Hypothalamus (tissue), 51 donors: ENCODE data around the gene CLDN3.
"Not testable (repeated sequence)": the region's sequence is repeated elsewhere in the genome, so short reads cannot be mapped to it uniquely, and the experiment has no call there.

ENCODE experiments used
- DNase-seq, 51 donors: peaks; one replicate each; lab custom pipeline; 2025; lab: John Stamatoyannopoulos, UW

The CLDN3 gene

DNA sequence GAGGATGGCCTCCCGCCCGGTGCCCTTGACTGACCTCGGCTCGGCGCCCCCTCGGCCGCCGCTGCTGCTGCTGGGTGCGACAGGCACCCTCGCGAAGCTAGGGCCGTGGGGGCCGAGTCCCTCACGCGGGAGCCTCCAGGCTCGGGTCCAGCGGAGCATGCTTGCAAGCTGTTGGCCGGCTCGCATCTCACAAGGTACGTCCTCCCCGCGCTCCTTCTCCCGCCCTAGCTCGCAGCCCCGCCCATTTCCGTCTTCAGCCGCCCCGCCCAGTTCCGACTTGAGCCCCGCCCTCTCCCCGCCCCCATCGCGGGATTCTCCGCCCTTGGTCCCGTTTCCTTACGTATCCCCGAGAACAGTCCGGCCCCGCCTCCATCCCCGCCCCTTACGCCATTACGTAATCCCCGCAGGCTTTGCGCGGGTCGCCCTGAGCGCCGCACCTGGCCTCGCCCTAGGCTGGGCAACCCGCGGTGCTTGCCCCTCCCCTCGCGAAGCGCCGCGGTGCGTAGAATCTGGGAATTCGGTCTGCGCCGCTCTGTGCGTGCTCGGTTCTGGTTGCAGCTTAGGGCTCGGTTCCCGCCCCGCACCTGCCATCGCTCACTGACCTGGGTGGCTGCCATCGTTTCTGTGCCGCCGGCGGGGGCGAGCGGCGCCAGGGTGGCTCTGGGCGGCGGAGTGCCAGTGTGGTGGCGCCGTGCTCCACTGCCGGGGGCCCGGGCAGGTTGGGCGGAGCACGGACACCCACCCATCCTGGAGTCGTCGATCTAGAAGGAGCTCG is 31.3 kb downstream of the CLDN3 start, which contains the start of gene ABHD11:
Gene ABHD11, minus strand, starts transcription at position 191 of the 775 bp plus-strand sequence. Its CDS starts 32 bp downstream, at position 159.
- peak; percentile 56 to 100 (median 96) for DNase-seq

DNA sequence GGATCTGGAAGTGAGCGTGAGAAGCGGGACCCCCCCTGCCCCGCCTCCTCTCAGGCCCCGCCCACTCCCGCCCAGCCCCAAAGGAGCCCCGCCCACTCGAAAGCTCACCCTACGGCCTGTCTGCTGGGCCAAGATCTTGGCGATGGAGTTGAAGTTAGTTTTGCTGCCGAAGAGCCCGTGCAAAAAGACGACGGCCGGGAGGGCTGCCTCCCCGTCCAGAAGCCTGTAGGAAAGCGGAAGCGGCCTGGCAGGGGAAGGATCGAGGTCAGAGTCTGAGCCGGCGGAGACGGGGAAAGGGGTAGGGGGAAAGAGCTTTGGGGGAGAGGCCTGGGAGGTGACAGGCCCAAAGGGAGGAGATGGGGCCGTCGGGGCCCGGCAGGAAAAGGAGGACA is 31.9 kb downstream of the CLDN3 start:
- peak in 33 of 51 donors; percentile 7 to 70 (median 42) for DNase-seq

GRCh38 chr7:73737491-73738219 is 32.4 kb downstream of the CLDN3 start:
- no peak for DNase-seq

DNA sequence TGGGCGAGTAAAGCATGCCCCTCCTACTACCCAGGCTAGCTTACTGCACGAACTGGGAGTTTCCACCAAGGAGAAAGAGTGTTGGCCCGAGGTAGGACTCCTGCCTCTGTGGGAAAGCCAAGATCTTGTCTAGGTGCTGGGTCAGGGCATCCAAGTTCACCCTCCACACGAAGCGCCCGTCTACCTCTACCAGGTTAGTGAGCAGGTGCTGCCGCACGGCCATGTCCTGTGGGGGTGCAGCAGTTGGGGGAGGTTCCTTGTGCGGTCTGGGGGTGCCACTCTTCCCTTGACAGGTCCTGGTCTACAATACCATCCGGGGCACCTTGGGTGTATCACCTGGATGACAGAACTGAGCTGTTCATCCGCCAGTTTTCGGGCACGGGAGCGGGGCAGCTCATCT is 33.2 kb downstream of the CLDN3 start:
- DNase-seq = no peak

DNA sequence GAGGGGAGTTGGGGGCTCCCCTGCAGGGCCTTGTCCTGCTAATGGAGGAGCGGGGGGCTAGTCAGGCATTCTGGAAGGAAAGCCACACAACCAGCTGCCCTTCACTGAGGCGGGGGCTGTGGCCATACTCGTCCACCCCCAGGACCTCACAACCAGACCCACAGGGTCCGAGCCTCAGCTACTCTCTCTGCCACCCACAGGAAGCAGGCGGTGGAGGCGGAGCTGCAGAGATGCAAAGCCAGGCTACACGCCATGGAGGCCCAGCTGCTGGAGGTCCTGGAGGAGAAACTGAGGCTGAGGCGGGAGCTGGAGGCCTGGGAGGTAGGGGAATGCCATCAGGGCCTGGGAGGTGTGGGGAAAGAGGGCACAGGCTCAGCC is 34.6 kb downstream of the CLDN3 start:
- no peak for DNase-seq

DNA sequence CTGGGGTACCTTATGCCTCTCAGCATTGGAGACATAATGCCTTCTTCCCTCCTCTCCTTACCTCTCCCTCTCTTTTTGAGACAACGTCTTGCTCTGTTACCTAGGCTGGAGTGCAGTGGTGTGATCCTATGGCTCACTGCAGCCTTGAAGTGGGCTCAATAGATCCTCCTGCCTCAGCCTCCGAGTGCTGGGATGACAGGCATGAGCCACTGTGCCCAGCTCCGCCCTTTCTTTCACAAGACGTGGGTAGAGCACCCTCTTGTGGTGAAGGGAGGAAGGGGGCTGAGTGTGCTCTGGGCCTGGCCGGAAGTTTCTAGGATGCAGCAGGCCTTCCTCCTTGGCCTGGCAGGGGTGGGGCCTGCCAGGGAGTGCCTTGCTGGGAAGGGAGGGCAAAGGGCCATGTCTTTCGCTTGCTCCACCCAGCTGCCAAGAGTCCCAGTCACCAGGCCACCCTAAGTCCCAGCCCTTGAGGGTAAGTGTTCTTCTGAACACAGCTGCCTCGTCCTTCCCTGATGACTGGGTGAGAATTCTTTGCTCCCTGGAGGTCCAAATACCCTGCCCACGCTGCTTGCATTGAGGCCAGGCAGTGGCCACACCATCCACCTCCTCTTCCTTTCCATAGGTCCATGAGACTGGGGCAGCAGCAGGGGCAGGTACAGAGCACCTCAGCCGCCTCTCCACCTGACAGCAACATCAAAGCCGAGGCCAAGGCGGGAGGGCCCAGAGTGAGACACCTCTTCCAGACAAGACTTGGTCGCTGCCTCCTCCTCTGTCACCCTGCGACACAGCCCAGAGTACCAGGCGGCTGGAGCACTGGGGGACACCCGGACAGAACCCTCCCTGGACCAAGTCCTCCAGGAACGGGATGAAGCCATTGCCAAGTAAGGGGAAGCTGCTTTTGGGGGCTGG is 35.2 kb downstream of the CLDN3 start:
- DNase-seq = peak in 19 of 51 donors; percentile 7 to 41 (median 18)

DNA sequence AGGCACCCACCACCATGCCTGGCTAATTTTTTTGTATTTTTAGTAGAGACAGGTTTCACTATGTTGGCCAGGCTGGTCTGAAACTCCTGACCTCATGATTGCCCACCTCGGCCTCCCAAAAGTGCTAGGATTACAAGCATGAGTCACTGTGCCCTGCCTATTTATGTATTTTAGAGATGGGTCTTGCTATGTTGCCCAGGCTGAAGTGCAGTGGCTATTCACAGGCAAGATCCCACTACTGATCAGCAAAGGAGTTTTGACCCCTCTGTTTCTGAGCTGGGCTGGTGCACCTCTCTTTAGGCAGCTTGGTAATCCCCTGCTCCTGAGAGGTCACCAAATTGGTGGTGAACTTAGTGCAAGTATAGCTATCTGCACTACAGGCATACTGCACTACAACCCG is 37.7 kb downstream of the CLDN3 start:
- DNase-seq = no peak

DNA sequence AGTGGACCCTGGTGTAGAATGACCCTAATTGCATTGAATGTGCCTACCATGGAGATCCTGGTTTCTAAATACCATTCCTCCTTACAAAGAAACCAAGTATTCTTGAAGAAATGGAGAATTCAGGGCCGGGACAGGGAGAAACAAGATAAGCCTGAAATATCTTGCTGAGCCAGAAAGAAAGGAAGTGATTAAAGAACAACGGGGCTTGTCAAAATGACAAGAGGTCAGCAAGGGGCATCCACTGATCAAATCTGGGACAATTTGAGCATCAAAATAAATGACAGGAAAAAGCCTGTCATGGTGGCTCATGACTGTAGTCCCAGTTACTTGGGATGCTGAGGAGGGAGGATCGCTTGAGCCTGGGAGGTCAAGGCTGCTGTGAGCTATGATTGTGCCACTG is 39.6 kb downstream of the CLDN3 start:
- no peak for DNase-seq

DNA sequence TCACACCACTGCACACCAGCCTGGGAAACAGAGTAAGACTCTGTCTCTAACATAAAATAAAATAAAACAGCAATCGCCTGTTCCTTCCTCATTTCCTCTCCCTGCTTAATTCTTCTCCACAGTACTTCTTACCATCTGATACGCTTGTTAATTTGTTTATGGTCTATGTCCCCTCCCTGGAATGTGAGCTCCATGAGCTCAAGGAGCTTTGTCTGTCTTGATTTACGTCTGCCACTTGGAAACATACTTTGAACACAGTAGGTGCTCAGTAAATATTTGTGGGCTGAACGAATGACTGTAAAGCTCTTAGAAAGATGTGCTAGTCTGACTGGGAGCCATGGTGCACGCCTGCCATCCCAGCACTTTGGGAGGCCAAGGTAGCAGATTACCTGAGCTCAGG is 41.5 kb downstream of the CLDN3 start:
- no peak for DNase-seq

DNA sequence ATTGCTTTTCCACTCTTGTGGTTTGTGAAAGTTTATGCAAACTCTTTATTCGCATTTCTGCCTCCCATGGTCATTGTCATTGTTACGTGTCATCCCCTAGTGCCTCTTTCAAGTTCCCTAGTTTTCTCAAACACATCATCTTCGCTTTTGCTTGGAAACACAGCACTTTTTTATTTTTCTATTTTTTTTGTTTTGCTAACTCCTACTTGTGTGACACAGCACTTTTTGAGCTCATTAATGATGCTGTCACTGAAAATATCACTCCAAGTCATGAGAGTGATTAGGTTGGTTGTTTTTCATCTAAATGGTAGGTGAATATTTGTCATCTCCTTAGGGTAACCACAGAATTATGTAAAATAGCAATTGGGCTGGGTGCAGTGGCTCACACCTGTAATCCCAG is 42.1 kb downstream of the CLDN3 start:
- DNase-seq = no peak

DNA sequence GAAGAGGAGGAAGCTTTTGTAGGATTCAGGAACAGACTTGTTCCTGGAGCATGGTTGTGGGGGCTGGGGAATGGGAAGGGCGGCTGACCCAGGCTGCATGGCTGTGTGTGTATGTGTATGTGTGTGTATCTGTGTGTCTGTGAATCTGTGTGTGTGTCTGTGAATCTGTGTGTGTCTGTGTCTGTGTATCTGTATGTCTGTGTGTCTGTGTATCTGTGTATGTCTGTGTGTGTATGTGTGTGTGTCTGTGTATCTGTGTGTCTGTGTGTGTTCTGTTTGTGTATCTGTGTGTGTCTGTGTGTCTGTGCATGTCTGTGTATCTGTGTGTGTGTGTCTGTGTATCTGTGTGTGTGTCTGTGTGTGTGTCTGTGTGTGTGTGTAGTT is 44.0 kb downstream of the CLDN3 start:
- no peak for DNase-seq

DNA sequence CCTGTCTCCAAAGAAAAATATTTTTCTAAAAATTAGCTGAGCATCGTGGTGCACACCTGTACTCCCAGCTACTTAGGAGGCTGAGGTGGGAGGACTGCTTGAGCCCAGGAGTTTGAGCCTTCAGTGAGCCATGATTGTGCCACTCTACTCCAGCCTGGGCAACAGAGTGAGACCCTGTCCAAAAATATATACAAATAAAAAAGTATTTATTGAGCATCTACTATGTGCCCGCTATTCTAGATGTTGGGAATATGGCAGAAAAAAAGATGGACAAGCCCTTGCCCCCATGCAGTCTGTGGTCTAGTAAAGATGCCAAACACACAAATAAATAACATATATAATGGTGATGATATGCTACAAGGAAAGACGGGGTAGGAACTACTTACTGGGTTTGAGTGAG is 46.3 kb downstream of the CLDN3 start:
- DNase-seq = no peak

DNA sequence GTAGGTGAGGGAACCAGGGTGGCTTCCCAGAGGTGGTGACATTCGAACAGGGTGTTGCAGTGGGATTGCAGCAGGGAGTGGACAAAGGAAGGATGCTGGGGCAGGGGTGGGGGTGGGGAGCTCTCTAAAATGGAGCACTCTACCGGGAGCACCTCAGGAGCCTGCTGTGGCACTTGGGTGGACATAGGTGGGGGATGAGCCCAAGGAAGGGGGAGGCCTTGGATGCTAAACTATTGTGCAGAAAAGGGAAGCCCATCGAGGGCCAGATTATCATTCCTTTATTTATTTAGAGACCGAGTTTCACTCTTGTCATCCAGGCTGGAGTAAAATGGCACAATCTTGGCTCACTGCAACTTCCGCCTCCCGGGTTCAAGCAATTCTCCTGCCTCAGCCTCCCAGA is 47.3 kb downstream of the CLDN3 start:
- DNase-seq = no peak

- not testable (repeated sequence) for DNase-seq
Measured at GRCh38 chr7:73722182-73722581, 47.9 kb downstream of the CLDN3 start.

GRCh38 chr7:73721377-73721817 is 48.7 kb downstream of the CLDN3 start:
- peak in 45 of 51 donors; percentile 6 to 84 (median 58) for DNase-seq

GRCh38 chr7:73720443-73720842 is 49.6 kb downstream of the CLDN3 start:
- DNase-seq = not testable (repeated sequence)

GRCh38 chr7:73719806-73720169 is 50.3 kb downstream of the CLDN3 start:
- no peak for DNase-seq
